Measurements from ENCODE around the gene SLC4A1.

- TF ChIP-seq CTCF (IDR thresholded peaks at IDR 0.05) (no peak), POLR2A (IDR thresholded peaks at IDR 0.05) (no peak)
These were observed 16.9 kb downstream of the SLC4A1 start for GRCh38 chr17:44251062-44251461.

All from heart left ventricle (tissue), 13 donors.